Measurements from ENCODE around the gene ARRB1. TPM values are rescaled to one million over a fixed set of nuclear protein-coding genes. Genes with fewer than 3 reads are reported as not detected.

ARRB1 gene
- total and polyA plus RNA-seq, 9 of the 15 experiments (the other 6 are each of a cell fraction or from before 2014, with no cell fraction given), result 6.6 to 45.4 (median 28.5) TPM

GRCh38 chr11:75371949-75372876, 20.8 kb upstream of the ARRB1 start:
- H3K4me1 ChIP-seq (replicated peaks in 1 of 2; ENCODE audit: control insufficient read depth in 2 of 2, insufficient read depth in 2 of 2, low read length in 2 of 2), result peaks cover 11 to 15% of the 10 kb centered on the region in 2 experiments
- no peaks in the 10 kb centered on the region for H4K20me1 ChIP-seq (replicated peaks; ENCODE audit: control insufficient read depth, insufficient read depth, low read length)
- H3K9me3 ChIP-seq (replicated peaks; ENCODE audit: control insufficient read depth, insufficient read depth, low read depth, low read length), result no peaks in the 10 kb centered on the region; the same call in 1 of the 2 replicates
- H3K27ac ChIP-seq (ENCODE audit: extremely low read depth, low read depth, low read length), result no peak overlapping the region
- FAIRE-seq (peak; percentile 77), ATAC-seq (peak; percentile 44), DNase-seq (ENCODE audit: extremely low read depth in 1 of 4, low spot score in 3 of 4) (no peak)
- in situ Hi-C loops (cut with MboI) (no loop called here), intact Hi-C loops (cut with micrococcal nuclease) (no loop called here)
- H2AFZ ChIP-seq (ENCODE audit: low read depth, low read length), result peak overlapping the region; percentile 83
- no peaks in the 10 kb centered on the region for H3K27me3 ChIP-seq (ENCODE audit: control insufficient read depth in 2 of 2, insufficient read depth in 2 of 2, low read length in 2 of 2)
- no peaks in the 10 kb centered on the region for H3K9me1 ChIP-seq (ENCODE audit: control insufficient read depth, insufficient read depth, low read length)
- ChIA-PET POLR2A (interaction anchor here (0.5 to 1.7 kb wide), 5 partner anchors 8 to 111 kb away, joined by 3 to 9 read pairs (median 3); no protein-coding TSS in a partner anchor), CTCF (ENCODE audit: low intra/inter-chr PET ratio) (no interaction called here)
- no peaks in the 10 kb centered on the region for H3K36me3 ChIP-seq (ENCODE audit: control insufficient read depth, insufficient read depth, low read length)
- H3K79me2 ChIP-seq (ENCODE audit: control insufficient read depth, insufficient read depth, low read length), result no peaks in the 10 kb centered on the region
- H3K9ac ChIP-seq (ENCODE audit: insufficient read depth in 1 of 2, low read depth in 2 of 2, low read length in 2 of 2), result peak overlapping the region in 1 of 2 experiments; percentile 83; a peak in 1 of 4 replicates
- no TSS peak for BruUV-seq (replicated peaks)
- peak overlapping the region; percentile 8; the same call in 1 of the 2 replicates for H3K4me2 ChIP-seq (ENCODE audit: insufficient read depth, low read length)
- WGBS (ENCODE audit: insufficient coverage, low coverage, missing lambda C conversion rate), result 26% methylated on average over 8 of the region's 8 CpGs
- H3K4me3 ChIP-seq, result no peak overlapping the region
- peak; percentile 42; the same call in 1 of the 2 replicates for TF ChIP-seq ZNF316 (IDR thresholded peaks at IDR 0.05)
- no peak for TF ChIP-seq CBX3 (IDR thresholded peaks at IDR 0.05; ENCODE audit: borderline replicate concordance in 1 of 2, low read length in 2 of 2)
- TF ChIP-seq POLR2A (conservative IDR thresholded peaks at IDR 0.05), result no peak
- 0 out of 2 replicates have a peak, but pooled peaks have one; percentile 15 for TF ChIP-seq FOXA1 (IDR thresholded peaks at IDR 0.05; ENCODE audit: borderline replicate concordance)
- no peak for TF ChIP-seq ZNF224 (CRISPR knock-in tag; IDR thresholded peaks at IDR 0.05)
- TF ChIP-seq DPF2 (IDR thresholded peaks at IDR 0.05), result peak; percentile 53; the same call in 1 of the 2 replicates
- TF ChIP-seq ZKSCAN8 (CRISPR knock-in tag; IDR thresholded peaks at IDR 0.05), result no peak
- TF ChIP-seq, protein P1, sequence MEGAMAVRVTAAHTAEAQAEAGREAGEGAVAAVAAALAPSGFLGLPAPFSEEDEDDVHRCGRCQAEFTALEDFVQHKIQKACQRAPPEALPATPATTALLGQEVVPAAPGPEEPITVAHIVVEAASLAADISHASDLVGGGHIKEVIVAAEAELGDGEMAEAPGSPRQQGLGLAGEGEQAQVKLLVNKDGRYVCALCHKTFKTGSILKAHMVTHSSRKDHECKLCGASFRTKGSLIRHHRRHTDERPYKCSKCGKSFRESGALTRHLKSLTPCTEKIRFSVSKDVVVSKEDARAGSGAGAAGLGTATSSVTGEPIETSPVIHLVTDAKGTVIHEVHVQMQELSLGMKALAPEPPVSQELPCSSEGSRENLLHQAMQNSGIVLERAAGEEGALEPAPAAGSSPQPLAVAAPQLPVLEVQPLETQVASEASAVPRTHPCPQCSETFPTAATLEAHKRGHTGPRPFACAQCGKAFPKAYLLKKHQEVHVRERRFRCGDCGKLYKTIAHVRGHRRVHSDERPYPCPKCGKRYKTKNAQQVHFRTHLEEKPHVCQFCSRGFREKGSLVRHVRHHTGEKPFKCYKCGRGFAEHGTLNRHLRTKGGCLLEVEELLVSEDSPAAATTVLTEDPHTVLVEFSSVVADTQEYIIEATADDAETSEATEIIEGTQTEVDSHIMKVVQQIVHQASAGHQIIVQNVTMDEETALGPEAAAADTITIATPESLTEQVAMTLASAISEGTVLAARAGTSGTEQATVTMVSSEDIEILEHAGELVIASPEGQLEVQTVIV (CRISPR knock-in tag; IDR thresholded peaks at IDR 0.05; ENCODE audit: borderline replicate concordance), result no peak
- TF ChIP-seq, protein P2, sequence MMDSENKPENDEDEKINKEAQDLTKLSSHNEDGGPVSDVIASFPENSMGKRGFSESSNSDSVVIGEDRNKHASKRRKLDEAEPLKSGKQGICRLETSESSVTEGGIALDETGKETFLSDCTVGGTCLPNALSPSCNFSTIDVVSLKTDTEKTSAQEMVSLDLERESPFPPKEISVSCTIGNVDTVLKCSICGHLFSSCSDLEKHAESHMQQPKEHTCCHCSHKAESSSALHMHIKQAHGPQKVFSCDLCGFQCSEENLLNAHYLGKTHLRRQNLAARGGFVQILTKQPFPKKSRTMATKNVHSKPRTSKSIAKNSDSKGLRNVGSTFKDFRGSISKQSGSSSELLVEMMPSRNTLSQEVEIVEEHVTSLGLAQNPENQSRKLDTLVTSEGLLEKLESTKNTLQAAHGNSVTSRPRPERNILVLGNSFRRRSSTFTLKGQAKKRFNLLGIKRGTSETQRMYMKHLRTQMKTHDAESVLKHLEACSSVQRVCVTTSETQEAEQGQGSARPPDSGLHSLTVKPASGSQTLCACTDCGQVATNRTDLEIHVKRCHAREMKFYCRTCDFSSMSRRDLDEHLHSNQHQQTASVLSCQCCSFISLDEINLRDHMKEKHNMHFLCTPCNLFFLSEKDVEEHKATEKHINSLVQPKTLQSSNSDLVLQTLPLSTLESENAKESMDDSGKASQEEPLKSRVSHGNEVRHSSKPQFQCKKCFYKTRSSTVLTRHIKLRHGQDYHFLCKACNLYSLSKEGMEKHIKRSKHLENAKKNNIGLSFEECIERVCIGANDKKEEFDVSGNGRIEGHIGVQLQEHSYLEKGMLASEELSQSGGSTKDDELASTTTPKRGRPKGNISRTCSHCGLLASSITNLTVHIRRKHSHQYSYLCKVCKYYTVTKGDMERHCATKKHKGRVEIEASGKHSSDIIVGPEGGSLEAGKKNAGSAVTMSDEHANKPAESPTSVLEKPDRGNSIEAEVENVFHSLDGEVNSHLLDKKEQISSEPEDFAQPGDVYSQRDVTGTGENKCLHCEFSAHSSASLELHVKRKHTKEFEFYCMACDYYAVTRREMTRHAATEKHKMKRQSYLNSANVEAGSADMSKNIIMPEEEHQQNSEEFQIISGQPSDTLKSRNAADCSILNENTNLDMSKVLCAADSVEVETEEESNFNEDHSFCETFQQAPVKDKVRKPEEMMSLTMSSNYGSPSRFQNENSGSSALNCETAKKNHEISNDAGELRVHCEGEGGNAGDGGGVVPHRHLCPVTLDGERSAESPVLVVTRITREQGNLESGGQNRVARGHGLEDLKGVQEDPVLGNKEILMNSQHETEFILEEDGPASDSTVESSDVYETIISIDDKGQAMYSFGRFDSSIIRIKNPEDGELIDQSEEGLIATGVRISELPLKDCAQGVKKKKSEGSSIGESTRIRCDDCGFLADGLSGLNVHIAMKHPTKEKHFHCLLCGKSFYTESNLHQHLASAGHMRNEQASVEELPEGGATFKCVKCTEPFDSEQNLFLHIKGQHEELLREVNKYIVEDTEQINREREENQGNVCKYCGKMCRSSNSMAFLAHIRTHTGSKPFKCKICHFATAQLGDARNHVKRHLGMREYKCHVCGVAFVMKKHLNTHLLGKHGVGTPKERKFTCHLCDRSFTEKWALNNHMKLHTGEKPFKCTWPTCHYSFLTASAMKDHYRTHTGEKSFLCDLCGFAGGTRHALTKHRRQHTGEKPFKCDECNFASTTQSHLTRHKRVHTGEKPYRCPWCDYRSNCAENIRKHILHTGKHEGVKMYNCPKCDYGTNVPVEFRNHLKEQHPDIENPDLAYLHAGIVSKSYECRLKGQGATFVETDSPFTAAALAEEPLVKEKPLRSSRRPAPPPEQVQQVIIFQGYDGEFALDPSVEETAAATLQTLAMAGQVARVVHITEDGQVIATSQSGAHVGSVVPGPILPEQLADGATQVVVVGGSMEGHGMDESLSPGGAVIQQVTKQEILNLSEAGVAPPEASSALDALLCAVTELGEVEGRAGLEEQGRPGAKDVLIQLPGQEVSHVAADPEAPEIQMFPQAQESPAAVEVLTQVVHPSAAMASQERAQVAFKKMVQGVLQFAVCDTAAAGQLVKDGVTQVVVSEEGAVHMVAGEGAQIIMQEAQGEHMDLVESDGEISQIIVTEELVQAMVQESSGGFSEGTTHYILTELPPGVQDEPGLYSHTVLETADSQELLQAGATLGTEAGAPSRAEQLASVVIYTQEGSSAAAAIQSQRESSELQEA (IDR thresholded peaks at IDR 0.05; ENCODE audit: low read depth), result no peak
